HL-60 (cell line): ENCODE data around the gene C4orf33.

Source experiments
- CTCF ChIP-seq: IDR thresholded peaks from one replicate; pipeline ENCODE4 v1.5.1; 2011; ENCODE audit warnings: low read length, control low read depth, inconsistent platforms; ENCODE audit not compliant: insufficient read depth
- POLR2AphosphoS5 ChIP-seq: IDR thresholded peaks from 2 replicates; pipeline ENCODE4 v1.6.1; 2012; ENCODE audit warnings: low read depth
- REST ChIP-seq: IDR thresholded peaks from 2 replicates; pipeline ENCODE4 v1.6.1; 2012; ENCODE audit warnings: low read depth; ENCODE audit not compliant: insufficient replicate concordance

- TF ChIP-seq CTCF (no peak), REST (no peak), POLR2AphosphoS5 (no peak)
Measured at GRCh38 chr4:129131343-129131742, 35.4 kb downstream of the C4orf33 start.
